HG03442 (cell line): ENCODE data around the gene ERVFRD-1.

Experiments
- ATAC-seq: cut with Tn5 transposase; IDR thresholded peaks from one replicate; pipeline ENCODE4 v1.9.1; 2021; ENCODE audit warnings: mild to moderate bottlenecking, moderate library complexity; ENCODE audit not compliant: unreplicated experiment

The ERVFRD-1 gene

DNA sequence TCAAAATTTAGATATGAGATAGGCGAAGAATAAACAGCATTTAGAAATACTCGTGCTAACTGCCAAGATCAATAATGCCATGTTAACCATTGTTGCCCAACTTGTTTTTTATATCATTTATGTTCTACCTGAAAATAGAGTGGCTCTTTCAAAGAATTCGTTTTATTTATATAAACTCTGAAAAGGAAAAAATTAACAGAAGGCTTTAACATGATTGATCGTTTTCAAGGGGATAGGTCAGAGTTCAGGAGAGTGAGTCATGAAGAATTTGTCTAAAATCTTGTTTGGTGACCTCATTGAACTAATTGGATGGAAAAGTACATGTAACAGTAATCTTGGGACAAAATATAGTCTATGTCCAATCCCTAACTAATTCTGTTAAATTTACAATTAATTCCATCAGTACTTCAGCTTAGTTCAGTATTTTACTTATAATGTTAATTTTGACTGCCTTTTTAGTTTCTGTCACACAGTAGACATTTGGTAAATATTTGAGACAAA, 56.3 kb downstream of the ERVFRD-1 start:
- ATAC-seq: no peak

DNA sequence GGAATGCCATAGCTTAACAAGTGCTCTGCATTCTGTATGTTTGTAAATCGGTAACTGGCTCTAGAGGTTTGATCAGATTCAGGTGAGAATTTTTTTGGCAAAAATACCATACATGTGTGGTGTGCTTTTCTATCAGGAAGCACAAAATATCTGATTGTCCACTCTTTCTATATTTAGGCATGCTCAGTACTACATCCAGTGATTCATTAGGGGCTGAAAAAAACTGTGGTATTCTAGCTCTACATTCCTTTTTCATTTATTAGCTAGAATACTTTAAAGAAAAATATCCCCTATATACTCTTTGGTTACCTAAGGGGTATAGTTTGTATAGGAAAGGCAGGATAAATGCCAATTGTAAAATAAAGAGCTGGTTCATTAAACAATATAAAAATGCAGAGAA, 56.8 kb downstream of the ERVFRD-1 start:
- no peak for ATAC-seq

DNA sequence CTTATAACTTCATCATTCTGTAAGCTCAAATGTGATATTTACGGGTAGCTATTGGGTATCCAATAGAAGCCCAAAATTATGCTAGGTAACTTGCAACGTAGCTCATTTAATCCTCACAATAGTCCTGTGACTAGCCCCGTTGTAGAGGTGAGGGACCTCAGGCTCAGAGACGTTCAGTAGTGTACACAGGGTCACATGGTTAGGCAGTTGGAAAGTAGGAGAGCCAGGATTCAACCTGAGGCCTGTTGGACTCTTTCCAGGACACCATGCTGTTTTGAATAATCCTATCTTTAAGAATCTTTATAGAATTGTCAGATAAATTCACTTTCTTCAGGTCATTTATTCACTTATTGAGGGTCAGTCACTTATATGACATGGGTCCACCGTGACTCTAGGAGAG, 58.2 kb downstream of the ERVFRD-1 start:
- ATAC-seq: no peak
